MM.1S (cell line): Measurements from ENCODE around the gene FBXL5.
A peak's percentile ranks its signal among the peaks of the same experiment; 100 is the strongest.

Experiments used
- DNase-seq: peaks from one replicate; pipeline ENCODE4 v3.0.0-alpha.2; 2015
- H2AFZ ChIP-seq: fragments of 300-600 bp; sonication (generic); 2 replicates; pipeline ENCODE4 v1.6.0; 2016; ENCODE audit warnings: antibody characterized with exemption, low read length
- H3F3A ChIP-seq: fragments of 300-600 bp; sonication (generic); 2 replicates; pipeline ENCODE4 v1.6.1; 2016; ENCODE audit warnings: mild to moderate bottlenecking, antibody characterized with exemption, low read length, moderate library complexity, mixed read lengths; ENCODE audit not compliant: insufficient read depth
- H3K27ac ChIP-seq: fragments of 300-600 bp; sonication (generic); 2 replicates; pipeline ENCODE4 v1.5.1; 2016; ENCODE audit warnings: mild to moderate bottlenecking, low read length
- H3K27me3 ChIP-seq: fragments of 300-600 bp; sonication (generic); replicated peaks from 2 replicates; pipeline ENCODE4 v1.6.0; 2016; ENCODE audit warnings: low read length; ENCODE audit not compliant: insufficient read depth
- H3K36me3 ChIP-seq: fragments of 300-600 bp; sonication (generic); replicated peaks from 2 replicates; pipeline ENCODE4 v1.6.1; 2016; ENCODE audit warnings: mild to moderate bottlenecking, low read length, mixed read lengths; ENCODE audit not compliant: insufficient read depth
- H3K4me1 ChIP-seq: fragments of 300-600 bp; sonication (generic); 2 replicates; pipeline ENCODE4 v1.6.1; 2016; ENCODE audit warnings: low read length, mixed read lengths
- H3K4me2 ChIP-seq: fragments of 300-600 bp; sonication (generic); 2 replicates; pipeline ENCODE4 v1.6.0; 2016; ENCODE audit warnings: low read depth, low read length
- H3K4me3 ChIP-seq: fragments of 300-600 bp; sonication (generic); 2 replicates; pipeline ENCODE4 v1.5.1; 2016; ENCODE audit warnings: low read length, mixed read lengths
- H3K79me2 ChIP-seq: fragments of 300-600 bp; sonication (generic); 2 replicates; pipeline ENCODE4 v1.6.1; 2016; ENCODE audit warnings: mixed run types, low read length, mixed read lengths
- H3K9ac ChIP-seq: fragments of 300-600 bp; sonication (generic); 2 replicates; pipeline ENCODE4 v1.6.1; 2016; ENCODE audit warnings: low read length, mixed read lengths
- H3K9me2 ChIP-seq: fragments of 300-600 bp; sonication (generic); replicated peaks from 2 replicates; pipeline ENCODE4 v1.6.1; 2016; ENCODE audit warnings: mild to moderate bottlenecking, low read length, mixed read lengths; ENCODE audit not compliant: insufficient read depth
- H3K9me3 ChIP-seq: fragments of 300-600 bp; sonication (generic); replicated peaks from 2 replicates; pipeline ENCODE4 v1.6.1; 2016; ENCODE audit warnings: mild to moderate bottlenecking, low read length, mixed read lengths; ENCODE audit not compliant: insufficient read depth
- H4K20me1 ChIP-seq: fragments of 300-600 bp; sonication (generic); 2 replicates; pipeline ENCODE4 v1.6.1; 2016; ENCODE audit warnings: mild to moderate bottlenecking, low read length, moderate library complexity, mixed read lengths; ENCODE audit not compliant: insufficient read depth
- CTCF ChIP-seq: fragments of 300-600 bp; sonication (generic); IDR thresholded peaks from 2 replicates; pipeline ENCODE4 v1.5.1; 2016; ENCODE audit warnings: antibody characterized with exemption, low read length, mixed read lengths
- EZH2 ChIP-seq: fragments of 300-600 bp; sonication (generic); optimal IDR thresholded peaks from 2 replicates; pipeline ENCODE3; 2017; ENCODE audit warnings: low read depth, mild to moderate bottlenecking, antibody characterized with exemption, low read length, mixed read lengths
- EZH2phosphoT487 ChIP-seq: fragments of 300-600 bp; sonication (generic); IDR thresholded peaks from 2 replicates; pipeline ENCODE4 v1.6.1; 2018; ENCODE audit warnings: antibody characterized with exemption, low read length

The FBXL5 gene

GRCh38 chr4:15659768-15660570 is 4.8 kb upstream of the FBXL5 start:
- no peaks in the 10 kb centered on the region for H3K79me2 ChIP-seq
- no peaks in the 10 kb centered on the region for H3K9me2 ChIP-seq
- H3K4me3 ChIP-seq = no peak overlapping the region
- H3K4me2 ChIP-seq = no peak overlapping the region
- no peak for DNase-seq
- H3K27me3 ChIP-seq = no peaks in the 10 kb centered on the region
- no peak for TF ChIP-seq EZH2
- TF ChIP-seq EZH2phosphoT487 = no peak
- no peak for TF ChIP-seq CTCF
- no peak overlapping the region for H3K9ac ChIP-seq
- peaks cover 6% of the 10 kb centered on the region; the same call in 1 of the 2 replicates for H3K4me1 ChIP-seq
- H2AFZ ChIP-seq = no peak overlapping the region
- H3K27ac ChIP-seq = peak overlapping the region; percentile 17; the same call in 1 of the 2 replicates
- no peaks in the 10 kb centered on the region for H3K9me3 ChIP-seq
- no peaks in the 10 kb centered on the region for H4K20me1 ChIP-seq
- H3F3A ChIP-seq = peaks cover 14% of the 10 kb centered on the region; the same call in 1 of the 2 replicates
- no peaks in the 10 kb centered on the region for H3K36me3 ChIP-seq

DNA sequence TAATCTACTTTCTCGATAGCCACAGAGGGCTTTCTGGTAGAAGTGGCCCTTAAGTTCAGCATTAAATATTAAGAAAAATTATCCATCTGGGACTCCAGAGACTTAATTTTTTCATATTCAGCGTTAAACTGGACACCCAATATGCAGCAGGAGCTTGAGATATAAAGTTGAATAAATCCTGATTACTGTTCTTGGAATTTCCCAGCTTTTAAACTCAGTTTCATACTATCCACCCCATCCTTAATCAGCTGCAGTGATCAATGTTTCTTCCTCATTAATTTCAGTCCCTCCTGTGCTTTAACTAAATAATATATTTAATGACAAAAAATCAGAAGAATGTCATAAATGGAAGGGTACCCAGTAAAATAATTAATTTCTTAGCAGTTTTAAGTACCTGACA is 3.6 kb upstream of the FBXL5 start:
- H3K9me3 ChIP-seq = no peaks in the 10 kb centered on the region
- H3F3A ChIP-seq = peaks cover 23% of the 10 kb centered on the region
- TF ChIP-seq EZH2 (no peak), CTCF (no peak), EZH2phosphoT487 (no peak)
- H3K27ac ChIP-seq = no peak overlapping the region
- H3K9me2 ChIP-seq = no peaks in the 10 kb centered on the region
- no peak overlapping the region for H2AFZ ChIP-seq
- H3K9ac ChIP-seq = no peak overlapping the region
- peaks cover 6% of the 10 kb centered on the region; the same call in 1 of the 2 replicates for H3K4me1 ChIP-seq
- H4K20me1 ChIP-seq = no peaks in the 10 kb centered on the region
- no peak overlapping the region for H3K4me2 ChIP-seq
- H3K27me3 ChIP-seq = no peaks in the 10 kb centered on the region
- peaks cover 9% of the 10 kb centered on the region for H3K79me2 ChIP-seq
- no peak for DNase-seq
- no peak overlapping the region for H3K4me3 ChIP-seq
- H3K36me3 ChIP-seq = no peaks in the 10 kb centered on the region

DNA sequence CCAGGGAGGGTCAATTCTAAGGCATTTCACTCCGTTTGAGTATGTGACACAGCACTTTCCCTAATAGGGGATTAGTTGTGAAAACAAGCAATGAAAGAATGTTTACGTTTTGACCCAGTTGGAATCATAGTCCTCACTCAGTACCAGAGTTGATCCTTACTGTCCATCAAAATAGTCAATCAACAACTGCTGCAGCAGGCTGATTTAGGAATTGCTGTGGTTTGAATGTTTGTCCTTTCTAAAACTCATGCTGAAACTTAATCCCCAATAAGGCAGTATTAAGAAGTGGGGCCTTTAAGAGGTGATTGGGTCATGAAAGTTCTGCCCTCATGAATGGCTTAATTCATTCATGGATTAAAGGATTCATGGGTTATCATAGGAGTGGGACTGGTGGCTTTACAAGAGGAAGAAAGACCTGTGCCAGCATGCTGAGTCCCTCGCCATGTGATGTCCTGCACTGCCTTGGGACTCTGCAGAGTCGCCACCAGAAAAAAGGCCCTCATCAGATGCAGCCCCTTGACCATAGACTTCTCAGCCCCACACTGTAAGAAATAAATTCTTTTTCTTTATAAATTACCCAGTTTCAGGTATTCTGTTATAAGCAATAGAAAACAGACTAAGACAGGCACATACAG is 3.1 kb upstream of the FBXL5 start:
- Histone ChIP-seq H3K9me2 (no peaks in the 10 kb centered on the region), H2AFZ (no peak overlapping the region), H3K27me3 (no peaks in the 10 kb centered on the region), H3K36me3 (no peaks in the 10 kb centered on the region), H3K9ac (no peak overlapping the region), H3K4me2 (no peak overlapping the region), H3K4me3 (no peak overlapping the region), H3K79me2 (peaks cover 15% of the 10 kb centered on the region), H3K4me1 (peaks cover 6% of the 10 kb centered on the region), H4K20me1 (no peaks in the 10 kb centered on the region), H3K27ac (no peak overlapping the region), H3F3A (peaks cover 28% of the 10 kb centered on the region), H3K9me3 (no peaks in the 10 kb centered on the region)
- no peak for DNase-seq
- no peak for TF ChIP-seq EZH2phosphoT487
- no peak for TF ChIP-seq CTCF
